Amygdala (tissue), 56 donors: ENCODE results near the gene KRTAP10-12.
"Not testable (repeated sequence)": the region's sequence is repeated elsewhere in the genome, so short reads cannot be mapped to it uniquely, and the experiment has no call there.

ENCODE experiments used
- DNase-seq, 56 donors: peaks; one replicate each; lab custom pipeline; 2025; lab: John Stamatoyannopoulos, UW

Gene KRTAP10-12

GRCh38 chr21:44697172-44697810, at the start of gene KRTAP10-12:
Gene KRTAP10-12, plus strand, starts transcription at chr21:44697172. Its CDS starts 30 bp downstream, at chr21:44697202.
- DNase-seq: not testable (repeated sequence)

GRCh38 chr21:44647222-44647552, 49.8 kb upstream of the KRTAP10-12 start:
- no peak for DNase-seq

GRCh38 chr21:44648557-44649311, 48.2 kb upstream of the KRTAP10-12 start:
- DNase-seq: no peak

GRCh38 chr21:44649521-44650100, 47.4 kb upstream of the KRTAP10-12 start:
- DNase-seq: no peak

- DNase-seq: no peak
Measured at GRCh38 chr21:44650265-44650972, 46.6 kb upstream of the KRTAP10-12 start.

- DNase-seq: no peak
Measured at GRCh38 chr21:44650973-44651675, 45.8 kb upstream of the KRTAP10-12 start.

GRCh38 chr21:44653123-44653522, 43.8 kb upstream of the KRTAP10-12 start:
- no peak for DNase-seq

GRCh38 chr21:44653656-44654575, 43.1 kb upstream of the KRTAP10-12 start:
- DNase-seq: no peak

GRCh38 chr21:44654576-44655175, 42.3 kb upstream of the KRTAP10-12 start, which contains the start of gene KRTAP12-4:
Gene KRTAP12-4, minus strand, starts transcription at chr21:44654659. Its CDS starts 45 bp downstream, at chr21:44654614.
- DNase-seq: no peak

- no peak for DNase-seq
Measured at GRCh38 chr21:44656868-44657267, 40.1 kb upstream of the KRTAP10-12 start.

GRCh38 chr21:44657635-44658540, 39.1 kb upstream of the KRTAP10-12 start, which contains the start of gene KRTAP12-3:
Gene KRTAP12-3, plus strand, starts transcription at chr21:44657932. Its CDS starts 48 bp downstream, at chr21:44657980.
- no peak for DNase-seq

GRCh38 chr21:44658541-44658910, 38.4 kb upstream of the KRTAP10-12 start:
- DNase-seq: no peak

GRCh38 chr21:44658913-44659595, 37.9 kb upstream of the KRTAP10-12 start:
- no peak for DNase-seq

GRCh38 chr21:44661567-44661966, 35.4 kb upstream of the KRTAP10-12 start:
- DNase-seq: not testable (repeated sequence)

GRCh38 chr21:44664691-44665090, 32.3 kb upstream of the KRTAP10-12 start:
- no peak for DNase-seq

- no peak for DNase-seq
Measured at GRCh38 chr21:44666401-44667320, 30.3 kb upstream of the KRTAP10-12 start, which contains the start of gene KRTAP12-2. Gene KRTAP12-2, minus strand, starts transcription at chr21:44666927. Its CDS starts 41 bp downstream, at chr21:44666886.
